ENCODE data around the gene EMC9. TPM values are rescaled to one million over a fixed set of nuclear protein-coding genes. Genes with fewer than 3 reads are reported as not detected.

Gene EMC9
- total RNA-seq, 4 donors from 2014 or later = 6.0 to 12.1 (median 10.9) TPM

- no peak for DNase-seq
- Histone ChIP-seq H3K27ac (no peak overlapping the region), H3K4me1 (peaks cover 37 to 73% (median 41%) of the 10 kb centered on the region in 3 donors), H3K27me3 (no peaks in the 10 kb centered on the region), H3K36me3 (peaks cover 0 to 28% (median 1%) of the 10 kb centered on the region in 3 donors), H3K9me3 (no peaks in the 10 kb centered on the region), H3K4me3 (no peak overlapping the region)
- intact Hi-C loops (cut with DNase I) = no loop called here
- WGBS, 2 donors = 87 to 92% methylated on average over 1 of the region's 1 CpG
- TF ChIP-seq POLR2A (IDR thresholded peaks at IDR 0.05) = no peak
- TF ChIP-seq, protein P1, sequence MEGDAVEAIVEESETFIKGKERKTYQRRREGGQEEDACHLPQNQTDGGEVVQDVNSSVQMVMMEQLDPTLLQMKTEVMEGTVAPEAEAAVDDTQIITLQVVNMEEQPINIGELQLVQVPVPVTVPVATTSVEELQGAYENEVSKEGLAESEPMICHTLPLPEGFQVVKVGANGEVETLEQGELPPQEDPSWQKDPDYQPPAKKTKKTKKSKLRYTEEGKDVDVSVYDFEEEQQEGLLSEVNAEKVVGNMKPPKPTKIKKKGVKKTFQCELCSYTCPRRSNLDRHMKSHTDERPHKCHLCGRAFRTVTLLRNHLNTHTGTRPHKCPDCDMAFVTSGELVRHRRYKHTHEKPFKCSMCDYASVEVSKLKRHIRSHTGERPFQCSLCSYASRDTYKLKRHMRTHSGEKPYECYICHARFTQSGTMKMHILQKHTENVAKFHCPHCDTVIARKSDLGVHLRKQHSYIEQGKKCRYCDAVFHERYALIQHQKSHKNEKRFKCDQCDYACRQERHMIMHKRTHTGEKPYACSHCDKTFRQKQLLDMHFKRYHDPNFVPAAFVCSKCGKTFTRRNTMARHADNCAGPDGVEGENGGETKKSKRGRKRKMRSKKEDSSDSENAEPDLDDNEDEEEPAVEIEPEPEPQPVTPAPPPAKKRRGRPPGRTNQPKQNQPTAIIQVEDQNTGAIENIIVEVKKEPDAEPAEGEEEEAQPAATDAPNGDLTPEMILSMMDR (IDR thresholded peaks at IDR 0.05) = no peak
These were observed 3.1 kb upstream of the EMC9 start for GRCh38 chr14:24144451-24144850.

GRCh38 chr14:24143511-24143910 is 2.1 kb upstream of the EMC9 start:
- Histone ChIP-seq H3K27me3 (no peaks in the 10 kb centered on the region), H3K36me3 (peaks cover 7 to 28% (median 8%) of the 10 kb centered on the region in 3 donors), H3K27ac (peak overlapping the region in 1 of 4 donors; percentile 16), H3K9me3 (no peaks in the 10 kb centered on the region), H3K4me3 (no peak overlapping the region), H3K4me1 (peaks cover 41 to 73% (median 44%) of the 10 kb centered on the region in 3 donors)
- WGBS, 2 donors = 80% methylated on average over 1 to 2 of the region's 2 CpGs
- TF ChIP-seq, protein P1 (IDR thresholded peaks at IDR 0.05) = no peak
- TF ChIP-seq POLR2A (IDR thresholded peaks at IDR 0.05) = no peak
- DNase-seq = no peak
- intact Hi-C loops (cut with DNase I) = no loop called here

DNA sequence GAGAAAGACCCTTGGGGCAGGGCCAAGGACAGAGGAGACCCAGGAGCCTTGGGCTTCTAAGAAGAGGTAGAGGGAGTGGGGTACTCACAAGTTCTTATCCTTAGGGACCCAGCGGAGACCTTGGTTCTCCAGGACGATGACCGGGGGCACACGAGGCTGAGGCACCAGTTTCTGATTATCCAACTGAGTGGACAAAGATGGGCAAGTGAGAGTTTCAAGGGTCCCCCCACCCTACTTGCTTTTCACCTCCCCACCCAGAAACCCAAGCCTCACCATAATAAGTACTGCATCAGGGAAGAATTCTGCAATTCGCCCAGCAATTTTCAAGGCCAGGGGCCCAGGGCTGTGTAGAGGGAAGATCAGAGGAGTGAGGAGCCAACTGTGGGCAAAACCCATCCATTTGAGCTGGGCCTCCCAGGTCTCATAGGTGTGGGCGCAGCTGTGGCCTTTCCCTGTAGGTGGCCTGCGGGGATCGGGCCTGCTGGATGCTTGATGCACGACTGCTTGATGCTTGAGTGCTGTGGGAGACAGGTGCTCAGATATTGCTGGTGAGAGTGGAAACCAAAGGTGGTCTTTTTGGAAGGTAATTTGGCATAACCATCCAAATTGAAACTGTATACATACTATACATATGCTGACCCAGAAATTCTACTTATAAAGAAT is 2.0 kb downstream of the EMC9 start:
- peak overlapping the region in 1 of 4 donors; percentile 84 for H3K4me3 ChIP-seq
- H3K4me1 ChIP-seq = peaks cover 38 to 76% (median 46%) of the 10 kb centered on the region in 3 donors
- peaks cover 17 to 40% (median 17%) of the 10 kb centered on the region in 3 donors for H3K36me3 ChIP-seq
- H3K27ac ChIP-seq = peak overlapping the region in 3 of 4 donors; percentile 37 to 96 (median 95)
- no peaks in the 10 kb centered on the region for H3K27me3 ChIP-seq
- TF ChIP-seq, protein P1 (IDR thresholded peaks at IDR 0.05) = no peak
- no peak for TF ChIP-seq POLR2A (IDR thresholded peaks at IDR 0.05)
- WGBS, 2 donors = 82 to 89% methylated on average over 7 to 9 of the region's 9 CpGs
- no peaks in the 10 kb centered on the region for H3K9me3 ChIP-seq
- DNase-seq = no peak
- intact Hi-C loops (cut with DNase I) = no loop called here

DNA sequence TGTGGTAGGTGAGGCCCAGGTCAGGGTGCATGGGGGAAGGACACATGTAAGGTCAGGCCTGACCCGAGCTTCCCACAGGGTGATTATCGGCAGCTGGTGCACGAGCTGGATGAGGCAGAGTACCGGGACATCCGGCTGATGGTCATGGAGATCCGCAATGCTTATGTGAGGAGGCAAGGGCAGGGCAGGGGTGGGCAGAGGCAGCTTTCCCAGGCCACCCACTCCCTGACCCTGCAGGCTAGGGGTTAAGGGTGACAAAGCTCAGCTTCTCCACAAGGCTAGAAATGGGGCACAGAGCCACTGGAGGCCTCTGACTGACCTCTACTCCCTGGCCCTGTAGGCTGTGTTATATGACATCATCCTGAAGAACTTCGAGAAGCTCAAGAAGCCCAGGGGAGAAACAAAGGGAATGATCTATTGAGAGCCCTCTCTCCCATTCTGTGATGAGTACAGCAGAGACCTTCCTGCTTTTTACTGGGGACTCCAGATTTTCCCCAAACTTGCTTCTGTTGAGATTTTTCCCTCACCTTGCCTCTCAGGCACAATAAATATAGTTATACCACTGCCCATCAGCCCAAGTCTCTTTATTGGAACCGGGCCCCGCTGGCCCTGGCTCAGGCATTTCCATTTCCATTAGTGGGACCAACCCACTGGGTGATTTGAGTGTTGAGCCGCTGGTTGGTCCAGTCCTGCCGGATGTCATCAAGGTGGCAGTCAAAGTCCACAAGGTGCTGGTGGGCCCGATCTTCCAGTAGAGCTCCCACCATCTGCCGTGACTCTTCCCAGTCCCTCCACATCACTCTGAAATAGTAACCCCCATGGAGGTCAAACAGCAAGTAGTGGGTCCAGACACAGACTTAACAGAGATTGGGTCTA is 2.8 kb downstream of the EMC9 start:
- H3K4me1 ChIP-seq = peaks cover 38 to 68% (median 46%) of the 10 kb centered on the region in 3 donors
- intact Hi-C loops (cut with DNase I) = no loop called here
- DNase-seq = no peak
- H3K9me3 ChIP-seq = no peaks in the 10 kb centered on the region
- H3K27me3 ChIP-seq = no peaks in the 10 kb centered on the region
- peaks cover 17 to 33% (median 17%) of the 10 kb centered on the region in 3 donors for H3K36me3 ChIP-seq
- no peak overlapping the region for H3K4me3 ChIP-seq
- TF ChIP-seq, protein P1 (IDR thresholded peaks at IDR 0.05) = no peak
- no peak for TF ChIP-seq POLR2A (IDR thresholded peaks at IDR 0.05)
- WGBS, 2 donors = 82 to 92% methylated on average over 8 to 11 of the region's 13 CpGs
- H3K27ac ChIP-seq = peak overlapping the region in 1 of 4 donors; percentile 37
